ENCODE results near the gene SYT7.

SYT7 gene

GRCh38 chr11:61539006-61539405 is 41.9 kb downstream of the SYT7 start:
- no peak overlapping the region for H3K27ac ChIP-seq (ENCODE audit: low read depth, low read length)
- H3K9me3 ChIP-seq (ENCODE audit: low read length), result no peaks in the 10 kb centered on the region
- peaks cover 0 to 4% of the 10 kb centered on the region in 2 donors for H3K27me3 ChIP-seq (ENCODE audit: control insufficient read depth in 1 of 2, insufficient read depth in 2 of 2, low read length in 2 of 2)
- no peak overlapping the region for H3K4me3 ChIP-seq (ENCODE audit: low read depth in 1 of 2, low read length in 2 of 2)
- H3K4me1 ChIP-seq (ENCODE audit: insufficient read depth, low read length), result no peaks in the 10 kb centered on the region
- H3K36me3 ChIP-seq (ENCODE audit: insufficient read depth, low read length), result no peaks in the 10 kb centered on the region
- no peak overlapping the region for H3K9ac ChIP-seq (ENCODE audit: low read length)

GRCh38 chr11:61538636-61538961 is 42.3 kb downstream of the SYT7 start:
- peaks cover 0 to 4% of the 10 kb centered on the region in 2 donors for H3K27me3 ChIP-seq (ENCODE audit: control insufficient read depth in 1 of 2, insufficient read depth in 2 of 2, low read length in 2 of 2)

GRCh38 chr11:61537326-61537725 is 43.5 kb downstream of the SYT7 start:
- Histone ChIP-seq H3K27me3 (ENCODE audit: control insufficient read depth in 1 of 2, insufficient read depth in 2 of 2, low read length in 2 of 2) (peaks cover 0 to 4% of the 10 kb centered on the region in 2 donors), H3K4me1 (ENCODE audit: insufficient read depth, low read length) (no peaks in the 10 kb centered on the region)

More at GRCh38 chr11:61538636-61538961, 42.3 kb downstream of the SYT7 start:
- H3K4me3 ChIP-seq (ENCODE audit: low read depth in 1 of 2, low read length in 2 of 2), result no peak overlapping the region
- no peak overlapping the region for H3K9ac ChIP-seq (ENCODE audit: low read length)
- no peaks in the 10 kb centered on the region for H3K9me3 ChIP-seq (ENCODE audit: low read length)
- H3K36me3 ChIP-seq (ENCODE audit: insufficient read depth, low read length), result no peaks in the 10 kb centered on the region
- no peak overlapping the region for H3K27ac ChIP-seq (ENCODE audit: low read depth, low read length)
- no peaks in the 10 kb centered on the region for H3K4me1 ChIP-seq (ENCODE audit: insufficient read depth, low read length)

GRCh38 chr11:61536676-61537270 is 44.1 kb downstream of the SYT7 start:
- no peaks in the 10 kb centered on the region for H3K4me1 ChIP-seq (ENCODE audit: insufficient read depth, low read length)
- H3K4me3 ChIP-seq (ENCODE audit: low read depth in 1 of 2, low read length in 2 of 2), result no peak overlapping the region
- H3K9ac ChIP-seq (ENCODE audit: low read length), result no peak overlapping the region
- no peaks in the 10 kb centered on the region for H3K36me3 ChIP-seq (ENCODE audit: insufficient read depth, low read length)
- H3K9me3 ChIP-seq (ENCODE audit: low read length), result no peaks in the 10 kb centered on the region
- peaks cover 0 to 4% of the 10 kb centered on the region in 2 donors for H3K27me3 ChIP-seq (ENCODE audit: control insufficient read depth in 1 of 2, insufficient read depth in 2 of 2, low read length in 2 of 2)
- H3K27ac ChIP-seq (ENCODE audit: low read depth, low read length), result no peak overlapping the region

More at GRCh38 chr11:61537326-61537725, 43.5 kb downstream of the SYT7 start:
- Histone ChIP-seq H3K27ac (ENCODE audit: low read depth, low read length) (no peak overlapping the region), H3K4me3 (ENCODE audit: low read depth in 1 of 2, low read length in 2 of 2) (no peak overlapping the region), H3K9me3 (ENCODE audit: low read length) (no peaks in the 10 kb centered on the region), H3K36me3 (ENCODE audit: insufficient read depth, low read length) (no peaks in the 10 kb centered on the region), H3K9ac (ENCODE audit: low read length) (no peak overlapping the region)

- H3K9ac ChIP-seq (ENCODE audit: low read length), result no peak overlapping the region
- no peak overlapping the region for H3K4me3 ChIP-seq (ENCODE audit: low read depth in 1 of 2, low read length in 2 of 2)
- H3K4me1 ChIP-seq (ENCODE audit: insufficient read depth, low read length), result no peaks in the 10 kb centered on the region
- no peak overlapping the region for H3K27ac ChIP-seq (ENCODE audit: low read depth, low read length)
- peaks cover 0 to 3% of the 10 kb centered on the region in 2 donors for H3K27me3 ChIP-seq (ENCODE audit: control insufficient read depth in 1 of 2, insufficient read depth in 2 of 2, low read length in 2 of 2)
- no peaks in the 10 kb centered on the region for H3K36me3 ChIP-seq (ENCODE audit: insufficient read depth, low read length)
- H3K9me3 ChIP-seq (ENCODE audit: low read length), result no peaks in the 10 kb centered on the region
These were observed 44.7 kb downstream of the SYT7 start for GRCh38 chr11:61535998-61536675.

- H3K4me3 ChIP-seq (ENCODE audit: low read depth in 1 of 2, low read length in 2 of 2), result no peak overlapping the region
- no peaks in the 10 kb centered on the region for H3K27me3 ChIP-seq (ENCODE audit: control insufficient read depth in 1 of 2, insufficient read depth in 2 of 2, low read length in 2 of 2)
- H3K27ac ChIP-seq (ENCODE audit: low read depth, low read length), result no peak overlapping the region
- H3K9me3 ChIP-seq (ENCODE audit: low read length), result no peaks in the 10 kb centered on the region
- no peaks in the 10 kb centered on the region for H3K36me3 ChIP-seq (ENCODE audit: insufficient read depth, low read length)
- H3K4me1 ChIP-seq (ENCODE audit: insufficient read depth, low read length), result no peaks in the 10 kb centered on the region
- no peak overlapping the region for H3K9ac ChIP-seq (ENCODE audit: low read length)
These were observed 45.7 kb downstream of the SYT7 start for GRCh38 chr11:61534933-61535839.

- no peaks in the 10 kb centered on the region for H3K27me3 ChIP-seq (ENCODE audit: control insufficient read depth in 1 of 2, insufficient read depth in 2 of 2, low read length in 2 of 2)
- no peaks in the 10 kb centered on the region for H3K4me1 ChIP-seq (ENCODE audit: insufficient read depth, low read length)
- H3K27ac ChIP-seq (ENCODE audit: low read depth, low read length), result no peak overlapping the region
- no peak overlapping the region for H3K9ac ChIP-seq (ENCODE audit: low read length)
- no peaks in the 10 kb centered on the region for H3K36me3 ChIP-seq (ENCODE audit: insufficient read depth, low read length)
- no peak overlapping the region for H3K4me3 ChIP-seq (ENCODE audit: low read depth in 1 of 2, low read length in 2 of 2)
- H3K9me3 ChIP-seq (ENCODE audit: low read length), result no peaks in the 10 kb centered on the region
These were observed 46.6 kb downstream of the SYT7 start for GRCh38 chr11:61534025-61534932.

- Histone ChIP-seq H3K9me3 (ENCODE audit: low read length) (no peaks in the 10 kb centered on the region), H3K9ac (ENCODE audit: low read length) (no peak overlapping the region), H3K4me3 (ENCODE audit: low read depth in 1 of 2, low read length in 2 of 2) (no peak overlapping the region), H3K36me3 (ENCODE audit: insufficient read depth, low read length) (no peaks in the 10 kb centered on the region), H3K27ac (ENCODE audit: low read depth, low read length) (no peak overlapping the region), H3K27me3 (ENCODE audit: control insufficient read depth in 1 of 2, insufficient read depth in 2 of 2, low read length in 2 of 2) (no peaks in the 10 kb centered on the region), H3K4me1 (ENCODE audit: insufficient read depth, low read length) (no peaks in the 10 kb centered on the region)
These were observed 47.5 kb downstream of the SYT7 start for GRCh38 chr11:61533401-61533800.

GRCh38 chr11:61533039-61533375 is 47.9 kb downstream of the SYT7 start:
- no peaks in the 10 kb centered on the region for H3K9me3 ChIP-seq (ENCODE audit: low read length)
- no peak overlapping the region for H3K4me3 ChIP-seq (ENCODE audit: low read depth in 1 of 2, low read length in 2 of 2)
- H3K4me1 ChIP-seq (ENCODE audit: insufficient read depth, low read length), result no peaks in the 10 kb centered on the region
- no peaks in the 10 kb centered on the region for H3K36me3 ChIP-seq (ENCODE audit: insufficient read depth, low read length)
- no peaks in the 10 kb centered on the region for H3K27me3 ChIP-seq (ENCODE audit: control insufficient read depth in 1 of 2, insufficient read depth in 2 of 2, low read length in 2 of 2)
- no peak overlapping the region for H3K27ac ChIP-seq (ENCODE audit: low read depth, low read length)
- H3K9ac ChIP-seq (ENCODE audit: low read length), result no peak overlapping the region

GRCh38 chr11:61532134-61533038 is 48.5 kb downstream of the SYT7 start:
- no peaks in the 10 kb centered on the region for H3K27me3 ChIP-seq (ENCODE audit: control insufficient read depth in 1 of 2, insufficient read depth in 2 of 2, low read length in 2 of 2)
- no peaks in the 10 kb centered on the region for H3K36me3 ChIP-seq (ENCODE audit: insufficient read depth, low read length)
- no peaks in the 10 kb centered on the region for H3K9me3 ChIP-seq (ENCODE audit: low read length)
- H3K4me3 ChIP-seq (ENCODE audit: low read depth in 1 of 2, low read length in 2 of 2), result no peak overlapping the region
- no peak overlapping the region for H3K27ac ChIP-seq (ENCODE audit: low read depth, low read length)
- no peaks in the 10 kb centered on the region for H3K4me1 ChIP-seq (ENCODE audit: insufficient read depth, low read length)
- H3K9ac ChIP-seq (ENCODE audit: low read length), result no peak overlapping the region

Measured in muscle layer of colon (tissue), 2 donors.